GM20431 (cell line): ENCODE results near the gene USF2.
"Not testable (repeated sequence)": the region's sequence is repeated elsewhere in the genome, so short reads cannot be mapped to it uniquely, and the experiment has no call there.

Experiments
- in situ Hi-C: fragments of 300-500 bp; cut with MseI, MboI; formaldehyde crosslinking; loops from one replicate; pipeline ENCODE4 v1.15.0; 2020; ENCODE audit warnings: low sequenced_read_pairs; ENCODE audit not compliant: unreplicated experiment

The USF2 gene

DNA sequence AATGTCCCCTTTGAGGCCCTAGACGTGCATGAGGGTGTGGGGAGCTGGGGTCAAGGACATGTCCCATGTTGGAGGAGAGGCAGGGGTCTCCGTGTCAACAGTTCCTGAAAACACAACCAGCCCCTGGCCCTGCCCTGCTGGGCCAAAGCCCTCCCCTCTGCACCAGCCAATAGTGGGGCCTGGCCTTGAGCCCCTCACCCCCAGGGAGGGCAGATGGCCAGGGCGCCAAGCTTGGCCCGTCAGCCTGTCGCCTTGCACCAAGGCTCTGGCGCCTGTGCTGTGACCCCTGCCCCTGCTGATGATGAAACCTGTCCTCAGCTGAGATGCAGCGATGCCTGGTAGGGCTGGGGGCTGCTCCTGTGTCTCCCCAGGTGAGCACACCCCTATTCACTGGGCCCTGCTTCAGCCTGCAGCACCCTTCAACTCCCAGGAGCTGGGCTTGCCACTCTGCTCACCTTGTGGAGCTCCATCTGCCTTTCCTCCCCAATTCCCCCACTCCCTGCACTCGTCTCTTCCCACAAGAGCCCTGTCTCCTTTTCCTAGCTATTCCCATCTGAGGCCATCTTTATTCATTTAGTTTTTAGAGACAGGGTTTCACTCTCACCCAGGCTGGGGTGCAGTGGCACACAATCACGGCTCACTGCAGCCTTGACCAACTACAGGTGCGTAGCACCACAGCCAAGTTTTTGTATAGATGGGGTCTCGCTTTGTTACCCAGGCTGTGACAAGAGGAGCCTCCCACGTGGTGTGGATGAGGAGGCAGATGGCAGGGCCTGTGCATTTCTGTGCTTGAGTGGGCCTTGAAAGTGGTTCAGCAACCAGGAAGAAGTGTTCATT lies 11.4 kb downstream of the USF2 start:
- in situ Hi-C loops: no loop called here

DNA sequence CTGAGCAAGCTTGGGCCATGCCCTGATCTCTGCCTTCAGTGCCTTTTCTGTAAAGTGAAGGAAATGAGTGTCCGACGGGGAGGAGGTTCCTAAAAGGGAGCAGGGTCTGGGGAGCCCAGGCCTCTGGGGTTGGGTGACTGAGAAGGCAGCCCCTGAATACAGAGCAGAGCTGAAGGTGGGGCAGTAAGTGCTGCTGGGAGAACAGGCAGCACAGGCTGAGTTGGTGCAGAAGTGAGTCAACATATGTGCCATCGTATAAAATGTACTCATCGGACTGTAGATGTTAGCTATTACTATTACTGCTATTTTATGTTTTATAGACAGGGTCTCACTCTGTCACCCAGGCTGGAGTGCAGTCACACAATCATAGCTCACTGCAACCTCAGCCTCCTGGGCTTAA lies 12.5 kb downstream of the USF2 start:
- in situ Hi-C loops: no loop called here

DNA sequence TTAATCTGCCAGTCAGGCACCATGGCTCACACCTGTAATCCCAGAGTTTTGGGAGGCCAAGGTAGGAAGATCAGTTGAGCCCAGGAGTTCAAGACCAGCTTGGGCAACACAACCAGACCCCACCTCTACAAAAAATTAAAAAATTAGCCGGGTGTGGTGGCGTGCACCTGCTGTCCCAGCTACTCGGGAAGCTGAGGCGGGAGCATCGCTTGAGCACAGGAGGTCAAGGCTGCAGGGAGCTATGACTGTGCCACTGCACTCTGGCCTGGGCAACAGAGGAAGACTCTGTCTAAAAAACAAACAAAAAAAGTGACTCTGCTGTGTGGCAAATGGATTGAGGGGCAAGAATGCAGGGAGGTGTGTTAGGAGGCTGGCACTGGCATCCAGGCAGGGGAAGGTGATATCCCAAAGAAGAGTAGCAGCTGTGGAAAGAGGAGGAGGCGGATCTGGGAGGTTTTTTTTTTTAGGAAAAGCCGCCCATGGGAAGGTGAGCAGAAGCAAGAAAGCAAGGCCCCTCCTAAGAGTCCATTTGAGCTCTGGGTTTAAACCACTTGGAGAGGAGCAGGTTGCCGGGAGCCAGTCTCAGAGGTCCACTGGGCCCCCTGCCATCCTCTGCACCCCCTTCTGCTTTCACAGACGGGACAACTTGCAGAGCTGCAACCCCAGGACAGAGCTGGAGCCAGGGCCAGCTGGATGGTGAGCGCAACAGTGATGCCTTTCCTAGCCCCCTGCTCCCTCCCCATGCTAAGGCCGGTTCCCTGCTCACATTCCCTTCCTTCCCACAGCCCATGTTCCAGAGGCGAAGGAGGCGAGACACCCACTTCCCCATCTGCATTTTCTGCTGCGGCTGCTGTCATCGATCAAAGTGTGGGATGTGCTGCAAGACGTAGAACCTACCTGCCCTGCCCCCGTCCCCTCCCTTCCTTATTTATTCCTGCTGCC lies 15.7 kb downstream of the USF2 start:
- in situ Hi-C loops: no loop called here

DNA sequence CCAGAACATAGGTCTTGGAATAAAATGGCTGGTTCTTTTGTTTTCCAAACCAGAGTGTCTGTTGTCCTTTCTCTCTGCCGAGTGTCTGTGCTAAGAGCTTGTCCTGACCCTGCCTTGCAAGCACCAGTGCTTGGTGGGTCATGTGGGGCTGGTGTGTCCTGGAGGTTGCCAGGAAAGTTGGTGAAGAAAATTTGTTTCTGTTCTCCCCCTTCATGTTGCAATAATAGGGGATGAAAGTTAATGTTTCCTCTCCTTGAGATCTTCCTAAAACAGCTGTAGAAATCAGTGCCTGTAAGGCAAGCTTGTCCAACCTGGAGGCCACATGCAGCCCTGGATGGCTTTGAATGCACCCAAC lies 16.3 kb downstream of the USF2 start:
- in situ Hi-C loops: no loop called here

DNA sequence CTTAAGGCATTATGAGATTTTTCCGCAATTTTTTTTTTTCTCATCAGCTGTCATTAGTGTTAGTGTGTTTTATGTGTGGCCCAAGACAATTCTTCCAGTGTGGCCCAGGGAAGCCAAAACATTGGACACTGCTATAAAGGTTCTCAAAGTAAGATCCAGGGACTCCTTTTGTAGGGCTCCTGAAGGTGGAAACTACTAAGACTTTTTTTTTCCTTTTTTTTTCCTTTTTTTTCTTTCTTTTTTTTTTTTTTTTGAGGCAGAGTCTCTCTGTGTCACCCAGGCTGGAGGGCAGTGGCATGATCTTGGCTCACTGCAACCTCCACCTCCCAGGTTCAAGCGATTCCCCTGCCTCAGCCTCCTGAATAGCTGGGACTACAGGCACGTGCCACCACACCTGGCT lies 16.7 kb downstream of the USF2 start:
- in situ Hi-C loops: not testable (repeated sequence)

DNA sequence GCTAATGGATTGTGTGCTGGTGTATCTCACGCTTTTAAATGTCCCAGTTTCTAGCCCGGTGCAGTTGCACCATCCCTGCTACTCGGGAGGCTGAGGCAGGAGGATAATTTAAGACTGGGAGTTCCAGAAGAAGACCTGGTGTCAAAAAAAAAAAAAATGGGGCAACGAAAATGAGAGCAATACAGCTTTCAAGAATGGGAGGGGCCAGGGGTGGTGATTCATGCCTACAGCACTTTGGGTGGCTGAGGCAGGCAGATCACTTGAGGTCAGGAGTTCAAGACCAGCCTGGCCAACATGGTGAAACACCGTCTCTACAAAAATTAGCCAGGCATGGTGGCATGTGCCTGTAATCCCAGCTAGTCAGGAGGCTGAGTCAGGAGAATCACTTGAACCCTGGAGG lies 17.3 kb downstream of the USF2 start:
- in situ Hi-C loops: not testable (repeated sequence)

DNA sequence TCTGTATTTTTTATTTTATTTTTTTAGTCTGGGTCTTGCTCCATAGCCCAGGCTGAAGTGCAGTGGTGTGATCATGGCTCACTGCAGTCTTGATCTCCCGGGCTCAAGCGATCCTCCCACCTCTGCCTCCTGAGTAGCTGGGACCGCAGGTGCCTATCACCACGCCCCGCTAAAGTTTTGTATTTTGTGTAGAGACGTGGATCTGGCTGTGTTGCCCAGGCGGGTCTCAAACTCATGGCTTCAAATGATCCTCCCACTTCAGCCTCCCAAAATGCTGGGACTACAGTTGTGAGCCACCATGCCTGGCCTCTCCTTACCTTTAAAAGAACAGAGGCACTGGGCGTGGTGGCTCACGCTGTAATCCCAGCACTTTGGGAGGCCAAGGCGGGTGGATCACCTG lies 19.0 kb downstream of the USF2 start:
- in situ Hi-C loops: no loop called here

DNA sequence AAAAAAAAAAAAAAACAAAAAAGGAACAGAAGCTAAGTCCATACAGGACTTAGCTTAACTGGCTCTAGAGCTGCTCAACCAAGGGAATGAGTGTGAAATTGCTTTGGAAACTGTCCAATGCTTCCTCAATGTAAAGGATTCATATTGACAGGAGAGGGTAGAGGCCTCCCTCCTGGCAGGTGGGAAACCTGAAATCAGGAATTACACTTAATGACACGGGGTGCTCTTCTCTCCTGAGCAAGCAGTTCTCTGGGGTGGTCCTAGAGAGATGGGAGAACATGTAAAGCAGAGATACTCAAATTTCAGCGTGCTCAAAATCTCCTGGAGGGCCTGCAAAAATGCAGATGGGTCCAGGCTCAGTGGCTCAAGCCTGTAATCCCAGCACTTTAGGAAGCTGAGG lies 19.6 kb downstream of the USF2 start:
- in situ Hi-C loops: no loop called here

DNA sequence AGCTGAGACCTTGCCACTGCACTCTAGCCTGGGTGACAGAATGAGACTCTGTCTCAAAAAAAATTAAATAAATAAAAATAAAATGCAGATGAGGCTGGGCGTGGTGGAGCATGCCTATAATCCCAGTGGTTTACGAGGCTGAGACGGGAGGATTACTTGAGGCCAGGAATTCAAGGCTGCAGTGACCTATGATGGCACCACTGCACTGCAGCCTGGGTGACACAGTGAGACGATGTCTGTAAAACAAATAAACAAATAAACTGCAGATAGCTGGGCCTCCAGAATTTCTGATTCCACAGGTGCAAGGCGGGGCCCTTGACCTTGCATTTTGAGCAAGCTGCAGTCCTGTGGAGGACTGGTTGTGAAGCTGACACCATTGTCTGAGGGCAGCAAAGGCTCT lies 20.1 kb downstream of the USF2 start:
- in situ Hi-C loops: no loop called here

DNA sequence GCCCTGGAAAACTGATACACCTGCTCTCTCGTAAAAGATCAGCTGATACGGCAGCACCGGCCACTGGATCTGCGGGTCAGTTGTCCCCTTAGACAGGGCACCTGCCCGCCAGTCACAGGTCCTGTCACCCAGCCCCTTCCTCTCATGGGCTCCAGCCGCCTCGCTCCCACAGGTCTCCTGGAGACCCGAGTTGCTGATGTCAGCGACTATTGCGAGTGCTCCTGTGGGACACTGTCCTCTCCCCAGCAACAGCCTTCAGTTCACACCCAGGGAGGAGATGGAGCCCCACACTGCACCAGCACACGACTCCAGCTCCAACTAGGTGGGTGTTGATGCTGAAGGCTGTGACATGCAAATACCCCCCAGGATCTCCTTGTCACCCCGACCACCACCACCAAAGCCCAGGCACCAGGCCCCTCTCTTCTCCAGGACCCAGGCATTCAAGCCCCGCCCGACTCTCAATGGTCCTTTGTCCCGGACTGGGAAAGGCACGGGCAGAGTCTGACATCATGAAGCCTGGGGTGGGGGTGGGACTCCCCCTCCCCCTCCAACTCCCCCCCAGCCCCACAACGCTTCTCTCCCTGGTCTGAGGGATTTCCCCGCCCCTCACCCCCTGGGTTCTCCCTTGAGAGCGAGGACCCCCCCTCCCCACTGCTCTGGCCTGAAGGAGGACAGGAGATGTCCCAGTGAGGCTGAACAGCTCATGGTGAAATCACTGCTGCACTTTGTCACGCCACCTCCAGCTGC lies 21.8 kb downstream of the USF2 start:
- in situ Hi-C loops: no loop called here

DNA sequence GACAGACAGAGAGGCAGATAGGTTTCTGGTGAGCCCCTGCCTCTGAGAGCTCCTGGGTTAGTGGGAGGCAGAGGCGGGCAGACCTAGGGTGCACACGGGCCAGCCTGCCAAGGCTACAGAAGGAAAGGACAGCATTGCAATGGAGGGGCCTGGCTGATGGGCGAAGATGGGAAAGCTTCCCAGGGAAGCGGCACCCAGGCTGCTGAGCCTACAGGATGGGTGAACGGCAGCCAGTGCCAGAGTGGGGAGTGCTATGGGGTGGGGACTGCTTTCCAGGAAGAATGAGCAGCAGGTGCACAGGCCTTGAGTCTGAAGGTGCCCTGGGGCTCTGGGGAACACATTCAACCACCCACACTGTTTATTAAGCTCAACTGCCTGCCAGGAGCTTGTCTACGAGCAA lies 22.5 kb downstream of the USF2 start:
- in situ Hi-C loops: no loop called here

DNA sequence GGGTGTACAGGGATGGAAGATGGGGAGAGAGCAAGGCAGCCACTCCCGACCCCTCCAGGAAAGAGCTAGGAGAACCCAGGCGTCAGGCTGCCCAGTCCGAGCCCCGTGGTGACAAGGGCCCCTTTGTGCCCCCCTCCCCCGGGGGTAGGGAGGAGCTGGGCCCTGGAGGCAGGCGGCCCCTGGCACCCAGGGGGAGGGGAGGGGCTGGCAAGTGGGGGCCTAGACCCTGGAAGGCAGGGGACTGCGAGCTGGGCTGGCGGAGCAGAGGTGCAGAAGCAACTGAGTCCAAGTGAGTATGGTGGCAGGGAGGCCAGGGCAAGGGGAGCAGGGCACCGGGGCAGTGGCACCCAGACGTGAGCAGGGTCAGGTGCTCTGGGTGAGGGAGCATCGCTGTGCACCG lies 23.2 kb downstream of the USF2 start, which contains the start of gene MAG:
Gene MAG (plus strand): TSS at position 246 of the 400 bp plus-strand sequence. CDS start 3,248 bp downstream, outside the sequence.
- in situ Hi-C loops: no loop called here

DNA sequence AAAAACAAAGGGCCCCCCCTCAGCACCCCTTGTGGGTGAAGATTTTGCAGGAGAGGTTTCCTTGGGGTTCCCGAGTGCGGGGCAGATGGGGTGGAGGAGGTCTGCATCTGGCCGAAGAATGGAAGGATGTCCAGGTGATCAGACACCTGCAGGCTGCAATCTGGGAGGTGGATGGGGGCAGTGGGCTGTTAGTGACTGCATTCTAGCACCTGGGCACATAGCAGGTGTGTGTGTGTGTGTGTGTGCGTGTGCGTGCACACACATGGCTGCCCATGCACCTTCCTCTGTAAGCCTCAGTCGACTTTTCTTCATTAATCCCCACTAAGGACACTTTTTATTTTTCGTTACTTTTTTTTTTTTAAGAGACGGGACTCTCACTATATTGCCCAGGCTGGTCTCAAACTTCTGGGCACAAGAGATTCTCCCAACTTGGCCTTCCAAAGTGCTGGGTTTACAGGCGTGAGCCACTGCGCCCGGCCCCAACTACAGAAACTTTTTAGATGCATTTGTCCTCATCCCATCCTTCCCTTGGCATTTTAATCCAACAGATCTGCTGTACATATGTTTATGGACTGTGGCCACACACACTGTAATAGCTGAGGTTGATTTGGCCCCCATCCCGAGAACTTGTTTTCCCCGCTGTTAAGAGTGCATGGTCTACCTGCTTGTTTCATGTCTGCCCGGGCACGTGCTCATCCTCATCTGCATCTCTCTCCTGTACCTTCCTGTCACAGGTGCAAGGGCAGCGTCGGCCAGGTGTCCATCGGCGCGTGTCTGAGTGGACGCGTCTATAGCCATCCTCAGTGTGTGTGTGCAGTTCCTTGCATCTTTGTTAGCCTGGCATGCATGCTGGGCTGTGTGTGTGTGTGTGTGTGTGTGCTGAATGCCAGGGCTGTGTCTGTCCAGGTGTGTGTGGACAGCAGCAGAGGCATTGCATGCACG lies 23.9 kb downstream of the USF2 start:
- in situ Hi-C loops: no loop called here

DNA sequence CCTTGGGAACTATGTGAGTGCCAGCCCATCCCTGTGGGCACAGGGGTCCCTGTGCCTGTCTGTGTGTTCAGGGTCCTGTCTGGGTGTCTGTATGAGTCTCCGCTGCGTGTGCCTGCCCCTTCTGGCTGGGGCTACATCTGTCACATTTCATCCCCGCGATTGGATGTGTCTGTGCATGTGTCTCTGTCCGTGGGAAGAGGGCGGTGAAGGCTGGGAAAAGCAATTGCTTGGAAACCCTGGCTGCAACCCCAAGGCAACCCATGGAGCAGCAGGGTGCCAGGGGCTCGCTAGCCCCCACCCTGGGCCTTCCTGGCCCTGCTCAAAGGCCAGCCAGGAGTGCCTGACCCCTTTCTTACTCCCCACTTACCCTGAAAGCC lies 24.6 kb downstream of the USF2 start:
- in situ Hi-C loops: no loop called here

DNA sequence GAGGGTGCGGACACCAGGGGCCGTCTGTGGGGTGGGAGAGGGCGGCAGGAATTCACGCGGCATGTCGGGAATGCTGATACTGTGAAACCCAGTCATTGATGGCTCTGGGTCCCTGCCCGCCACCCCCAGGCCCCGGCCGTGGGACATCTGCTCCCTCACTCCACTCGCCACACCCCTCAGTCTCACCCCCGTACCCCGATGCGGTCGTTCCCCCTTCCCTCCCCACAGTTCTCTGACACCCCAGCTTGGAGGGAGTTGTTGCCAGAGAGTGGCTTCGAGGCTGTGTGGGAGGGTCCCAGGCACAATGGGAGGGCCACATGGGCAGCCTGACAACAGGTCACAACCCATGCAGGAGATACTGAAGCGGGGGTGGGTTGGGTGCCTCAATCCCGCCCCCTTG lies 25.0 kb downstream of the USF2 start:
- in situ Hi-C loops: no loop called here

DNA sequence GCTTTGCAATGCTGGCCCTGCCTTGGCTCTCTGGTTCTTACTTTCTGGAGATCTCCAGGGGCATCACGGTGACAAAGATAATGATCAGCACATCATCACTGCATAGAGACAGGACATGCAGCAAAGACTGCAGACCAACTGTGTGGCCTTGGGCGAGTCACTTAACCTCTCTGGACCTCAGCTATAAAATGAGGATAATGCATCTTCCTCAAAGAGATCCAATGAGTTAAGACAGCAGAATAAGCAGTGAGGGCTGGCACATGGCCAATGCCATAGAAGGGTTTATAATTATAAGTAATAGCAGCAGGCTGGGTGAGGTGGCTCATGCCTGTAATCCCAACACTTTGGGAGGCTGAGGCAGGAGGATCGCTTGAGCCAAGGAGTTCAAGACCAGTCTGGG lies 25.6 kb downstream of the USF2 start:
- in situ Hi-C loops: no loop called here

DNA sequence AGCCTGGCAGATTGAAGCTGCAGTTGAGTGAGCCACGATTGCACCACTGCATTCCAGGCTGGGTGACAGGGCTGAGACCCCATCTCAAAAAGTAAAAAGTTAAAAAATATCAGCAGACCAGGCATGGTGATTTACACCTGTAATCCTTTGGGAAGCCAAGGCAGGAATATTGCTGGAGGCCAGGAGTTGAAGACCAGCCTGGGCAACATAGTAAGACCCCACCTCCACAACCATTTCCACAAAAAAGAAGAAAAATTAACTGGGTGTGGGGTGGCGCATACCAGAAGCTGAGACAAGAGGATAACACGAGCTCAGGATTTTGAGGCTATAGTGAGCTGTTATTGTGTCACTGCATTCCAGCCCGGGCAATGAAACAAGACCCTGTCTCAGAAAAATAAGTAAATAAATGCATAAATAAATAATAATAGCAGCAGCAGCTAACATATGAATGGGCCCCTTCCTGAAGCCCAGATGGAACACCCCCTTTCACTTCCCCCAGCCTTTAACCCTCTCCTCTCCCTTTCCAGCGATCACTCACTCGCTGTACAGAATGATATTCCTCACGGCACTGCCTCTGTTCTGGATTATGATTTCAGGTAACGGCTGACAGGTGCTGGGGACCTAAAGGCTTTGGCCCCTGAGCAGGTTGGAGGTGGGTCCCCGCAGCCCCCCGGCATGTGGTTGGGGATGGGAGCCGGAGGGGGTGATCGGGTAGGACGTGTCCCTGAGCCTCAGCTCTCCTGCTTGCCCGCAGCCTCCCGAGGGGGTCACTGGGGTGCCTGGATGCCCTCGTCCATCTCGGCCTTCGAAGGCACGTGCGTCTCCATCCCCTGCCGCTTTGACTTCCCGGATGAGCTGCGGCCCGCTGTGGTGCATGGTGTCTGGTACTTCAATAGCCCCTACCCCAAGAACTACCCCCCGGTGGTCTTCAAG lies 26.4 kb downstream of the USF2 start:
- in situ Hi-C loops: no loop called here

DNA sequence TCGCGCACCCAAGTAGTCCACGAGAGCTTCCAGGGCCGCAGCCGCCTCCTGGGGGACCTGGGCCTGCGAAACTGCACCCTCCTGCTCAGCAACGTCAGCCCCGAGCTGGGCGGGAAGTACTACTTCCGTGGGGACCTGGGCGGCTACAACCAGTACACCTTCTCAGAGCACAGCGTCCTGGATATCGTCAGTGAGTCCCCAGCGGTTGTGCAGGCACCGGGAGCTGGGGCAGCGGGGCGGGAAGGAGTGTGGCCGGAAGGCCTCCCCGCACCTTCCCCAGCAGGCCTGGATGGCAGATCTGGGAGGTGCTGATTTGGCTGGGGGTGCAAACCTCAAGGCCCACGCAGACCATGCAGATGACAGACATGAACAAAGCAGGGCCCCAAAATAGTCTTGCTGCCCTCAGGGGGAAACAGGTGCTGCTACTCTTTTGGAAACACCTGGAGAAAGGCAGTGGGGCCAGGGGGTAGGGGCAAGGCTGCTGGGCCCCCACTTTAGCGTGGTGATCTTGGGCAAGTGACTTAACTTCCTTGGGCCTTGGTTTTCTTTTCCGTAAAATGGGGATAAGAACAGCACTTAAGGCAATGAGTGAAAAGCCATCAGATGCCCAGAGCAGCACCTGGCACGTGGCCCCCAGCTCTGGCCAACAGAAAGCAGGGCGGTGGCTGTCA lies 27.2 kb downstream of the USF2 start:
- in situ Hi-C loops: no loop called here
